CD4-positive, alpha-beta T cell treated with Interleukin-17A for 1 hour (primary cell): ENCODE data around the gene THOC5.
"Not testable (repeated sequence)": the region's sequence is repeated elsewhere in the genome, so short reads cannot be mapped to it uniquely, and the experiment has no call there.

ENCODE experiments used
- DNase-seq: peaks from one replicate; pipeline ENCODE4 v3.0.0-alpha.2; 2020

THOC5 gene

DNA sequence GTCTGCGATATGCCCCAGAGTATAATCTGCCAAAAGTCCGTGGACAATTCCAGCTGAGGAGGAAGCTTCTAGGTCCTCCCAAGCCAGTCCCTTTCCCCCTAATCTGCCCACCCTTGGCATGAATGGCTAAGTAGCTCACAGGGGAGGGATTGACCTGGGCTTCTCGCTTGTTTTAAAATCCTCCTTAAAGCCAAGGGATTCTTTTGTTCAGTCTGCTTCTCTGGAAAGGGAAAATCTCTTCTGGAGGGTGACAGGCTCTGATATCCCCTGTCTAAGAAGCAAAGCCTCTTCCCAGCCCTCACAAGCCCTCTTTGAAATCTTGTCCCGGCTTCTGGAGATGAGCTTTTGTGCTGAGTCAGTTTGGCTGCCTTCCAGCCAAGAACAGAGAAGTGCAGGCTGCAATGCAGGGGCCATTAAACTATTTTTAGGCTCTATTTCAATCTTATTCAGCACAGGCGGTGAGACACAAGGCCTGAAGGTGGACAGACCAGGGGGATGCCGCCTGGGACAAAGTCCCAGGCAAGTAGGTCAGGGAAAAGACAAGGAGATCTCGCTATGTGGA is 49.7 kb downstream of the THOC5 start:
- no peak for DNase-seq

- no peak for DNase-seq
These were observed 53.7 kb downstream of the THOC5 start for GRCh38 chr22:29499852-29500251.

DNA sequence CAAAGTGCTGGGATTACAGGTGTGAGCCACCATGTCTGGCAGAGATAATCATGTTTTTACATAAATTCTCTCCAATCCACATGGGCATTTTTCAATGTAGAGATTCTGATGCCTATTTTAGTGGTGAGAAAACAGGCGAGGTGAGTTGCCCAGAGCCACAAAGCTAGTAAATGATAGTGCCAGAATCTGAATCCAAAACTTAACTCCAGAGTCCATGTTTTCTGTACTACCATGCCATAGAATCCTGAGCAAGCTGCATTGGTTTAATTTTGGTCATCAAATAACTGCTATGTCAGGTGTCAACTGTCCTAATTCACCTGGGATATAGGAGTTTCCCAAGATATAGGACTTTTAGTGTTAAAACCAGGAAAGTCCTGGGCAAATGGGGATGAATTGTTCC is 59.9 kb downstream of the THOC5 start:
- no peak for DNase-seq

DNA sequence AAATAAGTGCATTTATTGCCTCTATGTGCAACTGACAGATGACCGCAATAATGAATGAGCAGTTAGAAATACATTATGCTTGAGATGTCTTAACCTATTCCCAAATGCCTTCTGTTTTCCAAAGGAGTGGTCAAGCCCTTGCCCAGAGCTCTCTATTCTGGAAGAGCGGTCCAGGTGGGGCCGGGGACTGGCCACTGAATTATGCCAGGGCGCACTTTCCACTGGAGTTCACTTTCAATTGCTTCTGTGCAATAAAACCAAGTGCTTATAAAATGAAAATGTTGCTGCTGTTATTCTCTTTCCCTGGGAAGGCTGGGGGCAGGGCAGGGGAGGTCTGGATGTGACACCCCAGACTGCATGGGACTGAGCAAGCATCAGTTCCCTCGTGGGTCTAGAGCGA is 62.5 kb downstream of the THOC5 start:
- no peak for DNase-seq

GRCh38 chr22:29489127-29489780 is 64.3 kb downstream of the THOC5 start:
- not testable (repeated sequence) for DNase-seq

DNA sequence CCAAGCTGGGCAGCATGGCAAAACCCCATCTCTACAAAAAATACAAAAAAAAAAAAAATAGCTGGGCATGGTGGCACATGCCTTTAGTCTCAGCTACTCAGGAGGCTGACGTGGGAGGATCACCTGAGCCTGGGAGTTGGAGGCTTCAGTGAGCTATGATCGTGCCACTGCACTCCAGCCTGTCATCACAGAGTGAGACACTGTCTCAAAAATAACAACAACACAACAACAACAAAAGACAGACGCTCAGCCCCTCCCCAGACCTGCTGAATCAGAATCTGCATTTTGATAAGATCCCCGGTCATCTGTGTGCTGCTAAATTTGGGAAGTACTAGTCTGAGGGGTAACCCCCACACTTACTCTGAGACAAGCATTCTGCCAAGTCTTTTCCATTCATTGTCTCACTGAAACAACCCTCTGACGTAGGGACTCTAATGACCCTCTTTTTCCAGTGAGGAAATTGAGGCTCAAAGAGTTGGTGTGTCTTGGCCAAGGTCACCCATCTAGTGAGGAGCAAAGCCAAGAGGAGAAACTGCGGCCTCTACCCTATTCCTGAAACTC is 66.1 kb downstream of the THOC5 start:
- DNase-seq: no peak

GRCh38 chr22:29485448-29485847 is 68.1 kb downstream of the THOC5 start:
- no peak for DNase-seq

GRCh38 chr22:29484642-29485041 is 68.9 kb downstream of the THOC5 start:
- no peak for DNase-seq

DNA sequence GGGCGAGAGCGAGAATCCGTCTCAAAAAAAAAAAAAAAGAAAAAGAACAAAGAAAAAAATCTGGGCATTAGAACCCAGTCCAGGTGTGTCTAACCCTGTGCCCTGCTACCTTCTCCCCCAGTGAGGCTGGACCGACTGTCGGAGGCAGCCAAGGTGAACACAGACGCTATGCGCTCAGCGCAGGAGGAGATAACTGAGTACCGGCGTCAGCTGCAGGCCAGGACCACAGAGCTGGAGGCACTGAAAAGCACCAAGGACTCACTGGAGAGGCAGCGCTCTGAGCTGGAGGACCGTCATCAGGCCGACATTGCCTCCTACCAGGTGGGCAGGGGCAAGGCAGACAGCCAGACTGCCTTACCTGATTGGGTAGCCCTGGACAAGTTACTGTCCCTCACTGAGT is 70.3 kb downstream of the THOC5 start:
- DNase-seq: no peak

- no peak for DNase-seq
These were observed 70.8 kb downstream of the THOC5 start for GRCh38 chr22:29482726-29483125.

GRCh38 chr22:29482253-29482652 is 71.3 kb downstream of the THOC5 start:
- no peak for DNase-seq

DNA sequence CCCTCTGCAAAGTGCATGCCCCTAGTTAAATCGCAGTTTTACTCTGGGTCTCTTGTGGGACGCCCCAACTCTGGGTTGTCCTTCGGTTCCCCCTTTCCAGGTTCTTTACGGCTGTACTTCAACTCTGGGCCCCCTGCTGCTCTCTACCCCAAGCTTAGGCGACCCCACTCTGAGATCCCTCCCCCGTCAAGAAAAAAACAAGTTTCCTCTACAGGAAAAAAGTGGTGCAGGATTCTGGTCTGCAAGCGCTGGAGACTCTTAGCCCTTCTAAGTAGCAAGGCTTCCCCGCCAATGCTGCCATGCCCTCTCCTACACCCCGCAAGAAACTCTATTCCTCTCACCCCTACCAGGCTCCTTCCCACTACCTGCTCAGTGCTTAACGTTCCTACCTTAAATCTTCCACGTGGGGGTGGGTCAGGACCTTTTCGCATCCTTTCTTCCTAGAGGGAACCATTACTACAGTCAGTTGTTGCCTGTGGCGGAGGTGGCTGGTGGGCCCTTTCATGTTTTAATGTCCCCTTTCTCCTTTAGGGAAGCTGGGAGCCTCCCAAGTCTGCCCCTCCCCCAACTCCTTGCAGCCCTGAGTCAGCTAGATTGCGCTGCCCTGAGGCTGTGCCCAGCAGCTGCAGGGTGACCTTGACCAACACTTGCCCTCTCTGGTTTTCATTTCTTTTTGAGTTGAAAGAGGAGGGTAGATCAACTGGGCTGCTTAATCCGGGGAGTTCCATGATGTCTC is 72.1 kb downstream of the THOC5 start:
- DNase-seq: no peak

DNA sequence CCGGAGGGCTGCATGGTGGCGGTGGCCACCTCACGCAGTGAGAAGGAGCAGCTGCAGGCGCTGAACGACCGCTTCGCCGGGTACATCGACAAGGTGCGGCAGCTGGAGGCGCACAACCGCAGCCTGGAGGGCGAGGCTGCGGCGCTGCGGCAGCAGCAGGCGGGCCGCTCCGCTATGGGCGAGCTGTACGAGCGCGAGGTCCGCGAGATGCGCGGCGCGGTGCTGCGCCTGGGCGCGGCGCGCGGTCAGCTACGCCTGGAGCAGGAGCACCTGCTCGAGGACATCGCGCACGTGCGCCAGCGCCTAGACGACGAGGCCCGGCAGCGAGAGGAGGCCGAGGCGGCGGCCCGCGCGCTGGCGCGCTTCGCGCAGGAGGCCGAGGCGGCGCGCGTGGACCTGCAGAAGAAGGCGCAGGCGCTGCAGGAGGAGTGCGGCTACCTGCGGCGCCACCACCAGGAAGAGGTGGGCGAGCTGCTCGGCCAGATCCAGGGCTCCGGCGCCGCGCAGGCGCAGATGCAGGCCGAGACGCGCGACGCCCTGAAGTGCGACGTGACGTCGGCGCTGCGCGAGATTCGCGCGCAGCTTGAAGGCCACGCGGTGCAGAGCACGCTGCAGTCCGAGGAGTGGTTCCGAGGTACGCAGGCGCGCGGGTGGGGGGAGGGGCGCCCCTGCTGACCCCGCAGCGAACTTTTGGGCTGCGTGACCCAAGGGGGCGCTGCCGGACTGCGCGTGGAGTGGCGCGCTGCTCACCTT is 72.9 kb downstream of the THOC5 start:
- peak; percentile 53 for DNase-seq

GRCh38 chr22:29480262-29480511 is 73.4 kb downstream of the THOC5 start:
- no peak for DNase-seq

GRCh38 chr22:29479417-29480261 is 73.9 kb downstream of the THOC5 start, which contains the start of gene NEFH:
NEFH (plus strand) TSS chr22:29480218; CDS start chr22:29480263, 45 bp downstream.
- no peak for DNase-seq

DNA sequence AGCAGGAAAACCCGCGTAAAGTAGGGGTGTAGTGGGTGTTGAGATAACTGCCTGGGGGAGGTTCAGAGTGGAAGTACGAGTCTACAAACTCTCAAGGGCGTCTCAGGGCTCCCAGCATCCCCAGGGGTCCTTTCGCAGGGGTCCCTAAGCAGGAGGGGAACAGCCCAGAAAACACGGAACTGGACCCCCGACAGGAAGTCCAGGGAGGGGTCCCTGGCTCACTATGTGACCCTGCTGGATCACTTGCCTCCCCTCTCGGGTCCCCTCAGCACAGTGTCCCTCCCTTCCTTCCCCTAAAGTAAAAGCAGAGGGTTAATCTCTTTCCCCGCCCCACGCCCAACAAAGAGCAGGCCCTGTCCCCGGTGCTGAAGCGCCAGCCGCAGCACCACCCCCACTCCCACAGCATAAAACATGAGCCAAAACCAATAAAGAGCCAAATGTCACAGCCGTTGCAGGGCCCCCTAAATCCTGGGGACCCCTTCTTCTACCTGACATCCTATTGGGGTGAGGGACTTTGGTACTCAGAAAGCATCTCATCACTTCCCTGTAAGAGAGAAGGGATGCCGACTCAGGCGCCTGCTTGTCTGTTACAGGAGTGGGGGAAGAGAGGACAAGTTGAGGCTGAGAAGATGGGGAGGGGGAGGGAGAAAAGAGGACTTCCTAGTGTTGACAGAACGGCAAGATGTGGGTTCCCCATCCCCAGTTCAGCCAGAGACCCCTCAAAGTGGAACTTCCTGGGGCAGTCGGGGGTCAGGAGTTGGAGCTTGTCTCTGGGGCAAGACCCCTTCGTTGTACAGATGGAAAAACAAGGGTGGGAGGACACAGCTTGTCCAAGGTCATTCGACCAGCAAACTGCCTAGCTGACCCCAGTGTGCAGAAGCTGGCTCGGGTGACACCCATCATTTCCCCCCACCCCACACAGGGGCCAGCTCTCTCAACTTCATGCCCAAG is 75.0 kb downstream of the THOC5 start:
- DNase-seq: no peak

- no peak for DNase-seq
These were observed 75.7 kb downstream of the THOC5 start for GRCh38 chr22:29477723-29478318.

GRCh38 chr22:29476116-29476515 is 77.4 kb downstream of the THOC5 start:
- no peak for DNase-seq

DNA sequence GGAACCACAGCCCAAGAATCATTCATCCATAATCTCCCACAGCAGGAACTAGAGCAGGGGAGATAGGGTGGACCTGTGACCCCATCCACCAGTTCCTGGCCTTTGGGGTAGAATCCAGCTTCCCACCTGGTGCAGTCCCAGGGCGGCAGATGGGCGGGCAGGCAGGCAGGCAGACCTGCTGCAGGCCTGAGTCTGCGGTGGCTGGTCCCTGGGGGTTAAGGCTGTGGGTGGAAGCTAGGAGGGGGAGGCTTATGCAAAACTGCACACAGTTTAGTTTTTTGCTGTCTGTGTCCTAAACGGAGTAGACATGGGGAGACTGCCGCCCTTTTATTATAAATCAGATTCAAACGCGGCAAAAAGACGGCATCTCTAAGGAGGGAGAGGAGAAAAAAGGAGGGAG is 78.0 kb downstream of the THOC5 start:
- DNase-seq: no peak

- DNase-seq: no peak
These were observed 80.6 kb downstream of the THOC5 start for GRCh38 chr22:29473001-29473400.
